ENCODE measurements around the gene ATP8A2.

DNA sequence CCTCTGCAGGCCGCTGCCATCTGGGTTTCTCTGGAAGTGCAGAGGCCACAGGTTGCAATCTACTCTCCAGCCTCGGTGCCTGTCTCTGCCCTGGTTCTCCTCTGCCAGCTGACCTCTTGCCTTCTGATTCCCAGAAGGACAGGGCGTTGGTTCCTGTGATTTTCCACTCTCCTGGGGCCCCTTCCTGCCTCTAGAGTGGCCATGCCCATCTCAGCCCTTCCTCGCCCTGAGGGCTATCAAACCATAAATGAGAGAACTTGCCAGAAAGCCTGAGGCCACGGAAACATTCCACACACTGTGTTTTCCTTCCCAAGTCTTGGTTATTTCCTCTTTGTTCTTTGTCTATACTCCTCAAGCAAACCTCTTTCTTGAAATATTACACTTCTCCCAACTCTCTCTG lies 533.8 kb downstream of the ATP8A2 start:
- TF ChIP-seq, protein P1, sequence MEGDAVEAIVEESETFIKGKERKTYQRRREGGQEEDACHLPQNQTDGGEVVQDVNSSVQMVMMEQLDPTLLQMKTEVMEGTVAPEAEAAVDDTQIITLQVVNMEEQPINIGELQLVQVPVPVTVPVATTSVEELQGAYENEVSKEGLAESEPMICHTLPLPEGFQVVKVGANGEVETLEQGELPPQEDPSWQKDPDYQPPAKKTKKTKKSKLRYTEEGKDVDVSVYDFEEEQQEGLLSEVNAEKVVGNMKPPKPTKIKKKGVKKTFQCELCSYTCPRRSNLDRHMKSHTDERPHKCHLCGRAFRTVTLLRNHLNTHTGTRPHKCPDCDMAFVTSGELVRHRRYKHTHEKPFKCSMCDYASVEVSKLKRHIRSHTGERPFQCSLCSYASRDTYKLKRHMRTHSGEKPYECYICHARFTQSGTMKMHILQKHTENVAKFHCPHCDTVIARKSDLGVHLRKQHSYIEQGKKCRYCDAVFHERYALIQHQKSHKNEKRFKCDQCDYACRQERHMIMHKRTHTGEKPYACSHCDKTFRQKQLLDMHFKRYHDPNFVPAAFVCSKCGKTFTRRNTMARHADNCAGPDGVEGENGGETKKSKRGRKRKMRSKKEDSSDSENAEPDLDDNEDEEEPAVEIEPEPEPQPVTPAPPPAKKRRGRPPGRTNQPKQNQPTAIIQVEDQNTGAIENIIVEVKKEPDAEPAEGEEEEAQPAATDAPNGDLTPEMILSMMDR (IDR thresholded peaks at IDR 0.05): no peak
- TF ChIP-seq POLR2A (IDR thresholded peaks at IDR 0.05): no peak

All from testis (tissue), 2 donors.